Islet precursor cell (in vitro differentiated cells): ENCODE data around the gene ERI3.

Source experiments
- DNase-seq: peaks from one replicate; pipeline ENCODE4 v3.0.0-alpha.2; 2018

The ERI3 gene

GRCh38 chr1:44281962-44282703 lies 72.9 kb downstream of the ERI3 start:
- DNase-seq, result no peak

- no peak for DNase-seq
Measured at GRCh38 chr1:44276901-44277300, 78.2 kb downstream of the ERI3 start.

GRCh38 chr1:44275991-44276405 lies 79.1 kb downstream of the ERI3 start:
- no peak for DNase-seq

- DNase-seq, result no peak
Measured at GRCh38 chr1:44275296-44275962, 79.6 kb downstream of the ERI3 start.

- no peak for DNase-seq
Measured at GRCh38 chr1:44273560-44274350, 81.3 kb downstream of the ERI3 start.

GRCh38 chr1:44272992-44273391 lies 82.1 kb downstream of the ERI3 start:
- DNase-seq, result no peak

- no peak for DNase-seq
Measured at GRCh38 chr1:44271646-44272045, 83.4 kb downstream of the ERI3 start.

GRCh38 chr1:44270686-44271628 lies 84.1 kb downstream of the ERI3 start:
- DNase-seq, result no peak

GRCh38 chr1:44268054-44268453 lies 87.0 kb downstream of the ERI3 start:
- no peak for DNase-seq

GRCh38 chr1:44267438-44267837 lies 87.6 kb downstream of the ERI3 start:
- DNase-seq, result no peak

- DNase-seq, result no peak
Measured at GRCh38 chr1:44266400-44267344, 88.4 kb downstream of the ERI3 start.

GRCh38 chr1:44265656-44266358 lies 89.2 kb downstream of the ERI3 start:
- no peak for DNase-seq

GRCh38 chr1:44264451-44264771 lies 90.6 kb downstream of the ERI3 start:
- DNase-seq, result no peak

GRCh38 chr1:44263568-44264450 lies 91.2 kb downstream of the ERI3 start:
- DNase-seq, result no peak

- DNase-seq, result no peak
Measured at GRCh38 chr1:44262816-44263567, 92.1 kb downstream of the ERI3 start.

GRCh38 chr1:44262414-44262813 lies 92.6 kb downstream of the ERI3 start:
- DNase-seq, result no peak

GRCh38 chr1:44261962-44262361 lies 93.1 kb downstream of the ERI3 start:
- DNase-seq, result no peak

GRCh38 chr1:44261171-44261817 lies 93.8 kb downstream of the ERI3 start:
- no peak for DNase-seq

- DNase-seq, result no peak
Measured at GRCh38 chr1:44260792-44261170, 94.3 kb downstream of the ERI3 start.
